Activated T-cell treated with anti-CD3 and anti-CD28 coated beads, Interleukin-2, amount 50 U/mL, for 4 hours (primary cell): ENCODE results near the gene DLGAP1. TPM values are rescaled to one million over a fixed set of nuclear protein-coding genes. Genes with fewer than 3 reads are reported as not detected.

Experiments used
- ATAC-seq, 2 donors: fragments of 200-7000 bp; cut with Tn5 transposase; one replicate each; pipeline ENCODE4 v1.10.0; 2021
- DNase-seq: peaks from one replicate; pipeline ENCODE4 v3.0.0-alpha.2; 2020
- H3K27me3 Mint-ChIP-seq: one replicate; pipeline ENCODE4 v1.8.0; 2021; ENCODE audit warnings: low read depth, mixed read lengths
- H3K36me3 Mint-ChIP-seq: one replicate; pipeline ENCODE4 v1.8.0; 2022; ENCODE audit warnings: mixed read lengths; ENCODE audit not compliant: insufficient read depth
- H3K4me1 Mint-ChIP-seq: one replicate; pipeline ENCODE4 v1.8.0; 2021; ENCODE audit warnings: low read depth, mixed read lengths
- H3K4me3 Mint-ChIP-seq: one replicate; pipeline ENCODE4 v1.8.0; 2021; ENCODE audit warnings: mild to moderate bottlenecking, moderate library complexity, mixed read lengths
- H3K9me3 Mint-ChIP-seq: one replicate; pipeline ENCODE4 v1.8.0; 2021; ENCODE audit warnings: mixed read lengths
- total RNA-seq, 3 donors: library from RNA; stranded (reverse); gene quantifications; one replicate each; pipeline ENCODE4 v1.2.1, GENCODE V29; 2021

DLGAP1 gene
- total RNA-seq, 3 donors from 2014 or later: 0.16 TPM; not detected in 2

- no peaks in the 10 kb centered on the region for H3K9me3 Mint-ChIP-seq
- no peak for DNase-seq
These were observed 534.3 kb downstream of the DLGAP1 start for GRCh38 chr18:3920832-3921231.

GRCh38 chr18:3919396-3920061, 535.6 kb downstream of the DLGAP1 start:
- DNase-seq (no peak), ATAC-seq (no peak)
- Mint-ChIP-seq H3K27me3 (peaks cover 7% of the 10 kb centered on the region), H3K9me3 (no peaks in the 10 kb centered on the region), H3K36me3 (no peaks in the 10 kb centered on the region), H3K4me3 (no peak overlapping the region), H3K4me1 (no peaks in the 10 kb centered on the region)

More at GRCh38 chr18:3920832-3921231, 534.3 kb downstream of the DLGAP1 start:
- Mint-ChIP-seq H3K36me3 (no peaks in the 10 kb centered on the region), H3K4me3 (no peak overlapping the region), H3K4me1 (no peaks in the 10 kb centered on the region), H3K27me3 (peaks cover 7% of the 10 kb centered on the region)
- no peak for ATAC-seq

DNA sequence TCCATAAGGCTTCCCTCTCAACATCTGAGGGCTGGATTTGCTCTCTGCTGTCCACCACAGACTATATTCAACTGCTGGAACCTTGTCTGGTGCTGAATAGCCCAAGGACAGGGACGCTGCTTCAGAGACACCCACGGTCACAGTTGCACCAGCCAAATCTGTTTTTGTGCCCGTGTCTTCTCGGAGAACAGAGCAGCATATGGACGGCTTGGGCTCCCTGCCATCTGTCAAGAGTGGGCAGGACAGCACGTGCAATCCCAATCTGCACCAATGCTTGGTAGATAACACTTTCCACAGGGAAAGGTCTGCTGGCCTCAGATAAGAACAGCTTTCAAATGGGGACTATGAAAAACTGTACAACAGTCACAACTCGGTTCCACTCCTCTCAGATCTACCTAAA, 539.0 kb downstream of the DLGAP1 start:
- no peaks in the 10 kb centered on the region for H3K9me3 Mint-ChIP-seq
- H3K36me3 Mint-ChIP-seq: no peaks in the 10 kb centered on the region
- peaks cover 3% of the 10 kb centered on the region for H3K27me3 Mint-ChIP-seq
- DNase-seq: no peak
- no peak for ATAC-seq
- H3K4me1 Mint-ChIP-seq: no peaks in the 10 kb centered on the region
- H3K4me3 Mint-ChIP-seq: no peak overlapping the region

DNA sequence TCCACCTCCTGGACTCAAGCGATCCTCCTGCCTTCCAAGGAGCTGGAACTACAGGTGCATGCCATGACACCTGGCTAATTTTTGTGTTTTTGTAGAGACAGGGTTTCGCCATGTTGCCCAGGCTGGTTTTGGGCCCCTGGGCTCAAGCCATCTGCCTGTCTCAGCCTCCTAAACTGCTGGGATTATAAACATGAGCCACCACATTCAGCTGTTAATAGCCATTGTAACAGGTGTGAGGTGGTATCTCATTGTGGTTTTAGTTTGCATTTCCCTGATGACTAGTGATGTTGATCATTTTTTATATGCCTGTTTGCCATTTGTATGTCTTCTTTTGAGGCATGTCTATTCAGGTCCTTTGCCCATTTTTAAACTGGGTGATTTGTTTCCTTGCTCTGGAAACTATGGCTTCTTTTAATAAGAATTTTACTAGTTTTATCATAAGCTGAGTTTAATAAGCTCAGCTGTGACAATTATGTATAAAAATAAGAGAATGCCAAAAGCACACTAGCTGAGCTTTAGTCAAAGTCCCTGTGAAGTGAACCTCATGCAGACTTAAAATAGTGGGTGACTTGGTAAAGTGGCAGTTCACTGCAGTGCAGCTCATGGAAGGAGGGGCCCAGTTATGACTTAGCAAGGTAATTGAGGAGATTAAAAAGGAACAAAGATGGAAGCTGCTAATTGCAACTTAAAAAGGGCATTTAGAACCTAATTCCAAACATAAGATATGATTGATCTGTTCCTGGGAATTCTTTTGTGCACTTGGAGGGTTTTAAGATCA, 540.1 kb downstream of the DLGAP1 start:
- no peaks in the 10 kb centered on the region for H3K36me3 Mint-ChIP-seq
- no peak for DNase-seq
- no peaks in the 10 kb centered on the region for H3K4me1 Mint-ChIP-seq
- no peak overlapping the region for H3K4me3 Mint-ChIP-seq
- no peak for ATAC-seq
- H3K9me3 Mint-ChIP-seq: no peaks in the 10 kb centered on the region
- peaks cover 3% of the 10 kb centered on the region for H3K27me3 Mint-ChIP-seq

DNA sequence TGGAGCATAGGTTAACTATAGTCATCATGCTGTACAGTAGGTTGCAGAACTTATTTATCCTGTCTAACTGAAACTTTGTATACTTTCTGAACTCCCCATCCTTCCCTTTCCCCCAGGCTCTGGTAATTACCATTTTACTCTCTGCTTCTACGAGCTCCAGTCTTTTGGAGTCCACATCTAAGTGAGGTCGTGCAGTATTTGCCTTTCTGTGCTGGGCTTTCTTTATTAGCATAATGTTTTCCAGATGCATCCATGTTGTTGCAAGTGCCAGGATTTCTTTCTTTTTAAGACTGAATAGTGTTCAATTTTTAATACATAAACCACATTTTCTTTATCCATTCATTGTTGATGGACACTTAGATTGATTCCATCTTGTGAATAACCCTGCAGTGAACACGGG, 541.0 kb downstream of the DLGAP1 start:
- DNase-seq: no peak
- ATAC-seq: no peak
- H3K9me3 Mint-ChIP-seq: no peaks in the 10 kb centered on the region
- no peaks in the 10 kb centered on the region for H3K4me1 Mint-ChIP-seq
- no peak overlapping the region for H3K4me3 Mint-ChIP-seq
- H3K27me3 Mint-ChIP-seq: peaks cover 3% of the 10 kb centered on the region
- H3K36me3 Mint-ChIP-seq: no peaks in the 10 kb centered on the region

DNA sequence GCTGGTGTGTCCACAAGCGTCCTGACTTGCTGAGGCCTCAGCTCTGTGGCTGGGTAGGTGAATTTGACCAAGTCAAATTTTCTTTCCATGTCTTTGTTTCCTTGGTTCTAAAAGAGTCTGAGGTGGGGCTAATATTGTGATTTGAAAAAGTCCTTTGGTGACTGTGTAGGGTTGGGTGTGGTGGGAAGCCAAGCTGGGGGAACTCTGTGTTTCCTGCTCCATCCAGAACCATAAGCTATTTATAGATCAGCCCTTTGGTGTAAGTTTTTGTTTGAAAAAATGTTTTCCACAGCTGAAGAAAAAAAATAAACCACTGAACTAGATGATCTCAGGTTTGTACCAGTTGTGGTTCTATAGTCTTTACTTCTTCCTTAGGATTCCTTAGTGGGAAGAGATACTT, 542.4 kb downstream of the DLGAP1 start:
- no peak for DNase-seq
- no peak for ATAC-seq
- H3K9me3 Mint-ChIP-seq: no peaks in the 10 kb centered on the region
- no peaks in the 10 kb centered on the region for H3K36me3 Mint-ChIP-seq
- H3K4me1 Mint-ChIP-seq: no peaks in the 10 kb centered on the region
- no peaks in the 10 kb centered on the region for H3K27me3 Mint-ChIP-seq
- H3K4me3 Mint-ChIP-seq: no peak overlapping the region

DNA sequence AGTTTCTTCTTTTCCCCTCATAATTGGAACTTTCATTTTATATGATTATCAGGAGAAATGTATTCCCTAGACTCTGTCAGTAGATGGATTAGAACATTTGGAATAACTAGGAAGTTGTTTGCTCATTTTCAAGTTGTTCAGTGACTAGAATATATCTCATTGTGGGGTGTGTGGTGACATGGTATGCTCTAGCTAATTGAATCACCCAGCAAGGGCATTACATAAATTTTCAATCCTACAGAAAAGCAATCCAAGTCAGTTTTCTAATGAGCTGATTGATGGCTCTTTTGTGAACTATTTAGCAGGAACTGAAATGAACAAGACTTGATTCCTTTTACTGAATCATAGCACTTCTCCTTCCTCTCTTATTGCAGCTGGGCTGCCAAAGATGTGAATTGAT, 543.7 kb downstream of the DLGAP1 start:
- Mint-ChIP-seq H3K36me3 (no peaks in the 10 kb centered on the region), H3K4me3 (no peak overlapping the region), H3K27me3 (no peaks in the 10 kb centered on the region), H3K4me1 (no peaks in the 10 kb centered on the region), H3K9me3 (no peaks in the 10 kb centered on the region)
- no peak for ATAC-seq
- DNase-seq: no peak

DNA sequence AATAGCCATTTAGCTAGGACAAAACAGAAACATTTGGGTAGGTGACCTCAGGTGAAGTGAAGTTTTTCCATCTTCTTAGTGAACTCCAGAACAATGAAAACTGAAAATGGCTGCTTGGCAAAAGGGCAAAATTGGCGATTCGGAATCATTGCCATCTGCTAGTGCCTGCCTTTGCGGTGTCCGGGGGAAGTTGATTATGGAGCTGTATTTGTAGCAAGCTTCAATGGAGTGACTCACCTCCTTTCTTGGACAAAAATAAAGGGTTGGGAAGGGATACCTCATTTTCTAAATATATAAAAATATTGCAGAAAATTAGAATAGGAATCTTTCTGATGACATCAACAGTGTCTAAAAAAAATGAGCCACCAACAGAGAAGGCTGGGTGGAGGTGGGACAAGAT, 544.6 kb downstream of the DLGAP1 start:
- H3K27me3 Mint-ChIP-seq: no peaks in the 10 kb centered on the region
- H3K9me3 Mint-ChIP-seq: no peaks in the 10 kb centered on the region
- H3K4me1 Mint-ChIP-seq: no peaks in the 10 kb centered on the region
- no peak overlapping the region for H3K4me3 Mint-ChIP-seq
- DNase-seq: no peak
- H3K36me3 Mint-ChIP-seq: no peaks in the 10 kb centered on the region
- no peak for ATAC-seq

DNA sequence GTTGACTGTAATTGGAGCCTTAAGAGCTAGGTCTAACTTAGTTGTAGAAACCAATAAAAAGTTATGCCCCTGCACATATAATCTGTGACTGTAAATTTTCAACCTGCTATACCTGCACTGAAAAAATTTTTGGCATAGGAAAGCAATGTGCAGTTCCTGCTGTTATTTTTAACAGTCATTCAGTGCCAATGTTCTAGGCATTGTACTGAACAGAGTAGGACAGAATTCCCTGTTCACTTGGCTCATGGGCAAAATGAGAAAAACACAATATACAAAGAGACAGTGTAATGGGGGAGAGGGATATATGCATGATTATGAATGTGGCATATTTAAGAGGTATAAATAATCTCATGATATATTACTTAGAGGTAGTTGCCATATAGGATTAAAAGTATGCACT, 547.2 kb downstream of the DLGAP1 start:
- Mint-ChIP-seq H3K9me3 (no peaks in the 10 kb centered on the region), H3K36me3 (no peaks in the 10 kb centered on the region), H3K4me3 (no peak overlapping the region), H3K4me1 (no peaks in the 10 kb centered on the region), H3K27me3 (no peaks in the 10 kb centered on the region)
- DNase-seq (no peak), ATAC-seq (no peak)

GRCh38 chr18:3906116-3906750, 548.9 kb downstream of the DLGAP1 start:
- DNase-seq: no peak
- Mint-ChIP-seq H3K27me3 (peaks cover 4% of the 10 kb centered on the region), H3K36me3 (no peaks in the 10 kb centered on the region), H3K9me3 (no peaks in the 10 kb centered on the region), H3K4me1 (no peaks in the 10 kb centered on the region), H3K4me3 (no peak overlapping the region)
- ATAC-seq: no peak

DNA sequence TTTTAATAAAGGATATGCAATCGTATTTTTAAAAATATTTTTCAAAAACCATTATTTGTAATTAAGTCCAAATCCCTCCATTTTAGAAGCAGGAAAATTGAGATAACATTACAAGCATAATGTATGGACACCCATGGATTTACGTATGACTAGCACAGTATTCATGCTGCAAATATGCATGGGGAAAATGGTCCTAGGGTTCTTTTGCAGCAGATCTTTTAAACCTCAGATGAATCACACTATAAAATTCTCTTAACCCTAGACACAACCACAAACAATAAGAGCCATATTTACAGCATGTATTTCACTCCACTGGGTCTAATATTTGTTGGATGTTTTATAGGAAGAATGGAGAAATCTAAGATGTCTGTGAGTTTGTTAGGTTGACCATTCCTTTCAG, 551.8 kb downstream of the DLGAP1 start:
- no peak overlapping the region for H3K4me3 Mint-ChIP-seq
- H3K36me3 Mint-ChIP-seq: no peaks in the 10 kb centered on the region
- H3K9me3 Mint-ChIP-seq: no peaks in the 10 kb centered on the region
- peaks cover 4% of the 10 kb centered on the region for H3K27me3 Mint-ChIP-seq
- no peak for ATAC-seq
- no peaks in the 10 kb centered on the region for H3K4me1 Mint-ChIP-seq
- no peak for DNase-seq

DNA sequence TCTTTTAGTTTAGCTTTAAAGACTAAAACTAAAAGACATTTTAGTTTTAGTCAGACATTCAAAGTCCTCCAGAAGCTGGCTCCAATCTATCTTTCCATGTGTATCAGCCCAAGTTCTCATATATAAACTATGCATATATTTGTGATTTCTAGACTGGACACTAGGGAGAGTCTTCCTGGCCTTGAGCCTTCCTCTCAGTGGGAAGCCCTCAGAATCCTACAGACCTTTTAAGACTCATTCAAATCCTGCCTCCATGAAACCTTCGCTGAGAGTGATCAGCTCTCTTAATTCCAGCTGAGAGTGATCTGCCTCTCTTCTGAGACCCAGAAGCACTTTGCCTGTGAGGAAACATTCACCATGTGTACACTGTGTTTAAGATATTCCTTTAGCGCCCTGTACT, 552.4 kb downstream of the DLGAP1 start:
- Mint-ChIP-seq H3K27me3 (peaks cover 4% of the 10 kb centered on the region), H3K9me3 (no peaks in the 10 kb centered on the region), H3K4me1 (no peaks in the 10 kb centered on the region), H3K36me3 (no peaks in the 10 kb centered on the region), H3K4me3 (no peak overlapping the region)
- DNase-seq (no peak), ATAC-seq (no peak)

DNA sequence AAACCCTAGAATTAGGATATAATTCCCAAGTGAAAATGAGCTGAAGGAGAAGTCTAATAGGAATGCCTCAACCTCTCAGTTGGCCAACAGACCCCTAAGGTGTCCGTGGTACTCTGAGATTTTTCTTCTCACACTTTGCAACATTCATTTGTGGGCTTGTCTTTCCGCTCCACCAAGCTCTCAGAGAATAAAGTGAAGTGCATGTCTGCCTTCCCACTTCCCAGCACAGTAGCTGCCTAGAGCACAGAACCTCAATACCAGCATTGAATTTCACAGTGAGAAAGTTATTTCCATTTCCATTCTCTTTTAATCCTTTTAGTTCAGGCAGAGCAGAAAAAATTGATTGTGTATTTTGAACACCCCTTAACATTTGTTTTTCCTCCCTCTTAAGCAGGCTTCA, 553.3 kb downstream of the DLGAP1 start:
- H3K36me3 Mint-ChIP-seq: no peaks in the 10 kb centered on the region
- H3K4me3 Mint-ChIP-seq: no peak overlapping the region
- no peak for DNase-seq
- no peaks in the 10 kb centered on the region for H3K9me3 Mint-ChIP-seq
- no peaks in the 10 kb centered on the region for H3K4me1 Mint-ChIP-seq
- ATAC-seq: no peak
- peaks cover 4% of the 10 kb centered on the region for H3K27me3 Mint-ChIP-seq

- peaks cover 4% of the 10 kb centered on the region for H3K27me3 Mint-ChIP-seq
- no peak overlapping the region for H3K4me3 Mint-ChIP-seq
- no peaks in the 10 kb centered on the region for H3K36me3 Mint-ChIP-seq
- DNase-seq (no peak), ATAC-seq (no peak)
- no peaks in the 10 kb centered on the region for H3K4me1 Mint-ChIP-seq
- H3K9me3 Mint-ChIP-seq: no peaks in the 10 kb centered on the region
These were observed 554.1 kb downstream of the DLGAP1 start for GRCh38 chr18:3901042-3901441.

DNA sequence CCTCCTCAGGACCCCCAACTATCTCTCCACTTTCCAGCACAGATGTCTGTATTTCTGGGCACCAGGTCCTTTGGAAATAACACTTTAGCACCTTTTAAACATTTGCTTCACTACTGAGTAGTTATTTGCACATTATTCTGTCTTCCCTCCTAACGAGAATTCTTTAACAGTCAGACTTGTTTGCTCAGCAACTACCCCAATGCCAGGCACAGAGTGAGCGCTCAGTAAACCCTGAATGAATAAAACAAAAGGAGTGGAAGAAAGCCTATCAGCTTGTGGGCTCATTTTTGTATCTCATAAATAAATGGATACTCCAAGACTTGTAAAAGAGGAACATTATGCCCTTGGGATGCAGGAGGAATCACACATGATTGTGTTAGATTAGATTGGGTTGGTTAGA, 554.8 kb downstream of the DLGAP1 start:
- Mint-ChIP-seq H3K4me1 (no peaks in the 10 kb centered on the region), H3K27me3 (peaks cover 4% of the 10 kb centered on the region), H3K36me3 (no peaks in the 10 kb centered on the region), H3K4me3 (no peak overlapping the region), H3K9me3 (no peaks in the 10 kb centered on the region)
- DNase-seq (no peak), ATAC-seq (no peak)
